Activated CD4-positive, alpha-beta T cell treated with anti-CD3 and anti-CD28 coated beads, Interleukin-2, amount 50 U/mL, for 16 hours (primary cell): ENCODE measurements around the gene MIEN1.
"Not testable (repeated sequence)": the region's sequence is repeated elsewhere in the genome, so short reads cannot be mapped to it uniquely, and the experiment has no call there.

Experiments used
- DNase-seq: peaks from one replicate; pipeline ENCODE4 v3.0.0-alpha.2; 2020

MIEN1 gene

GRCh38 chr17:39755554-39756379 lies 25.4 kb upstream of the MIEN1 start:
- DNase-seq: no peak

- no peak for DNase-seq
These were observed 24.7 kb upstream of the MIEN1 start for GRCh38 chr17:39754958-39755553.

- DNase-seq: peak; percentile 98
These were observed 24.0 kb upstream of the MIEN1 start for GRCh38 chr17:39754161-39754957.

- DNase-seq: no peak
These were observed 23.3 kb upstream of the MIEN1 start for GRCh38 chr17:39753514-39754160.

GRCh38 chr17:39752241-39752881 lies 22.0 kb upstream of the MIEN1 start:
- no peak for DNase-seq

- no peak for DNase-seq
These were observed 21.3 kb upstream of the MIEN1 start for GRCh38 chr17:39751637-39752036.

GRCh38 chr17:39751016-39751543 lies 20.7 kb upstream of the MIEN1 start:
- no peak for DNase-seq

- DNase-seq: no peak
These were observed 20.0 kb upstream of the MIEN1 start for GRCh38 chr17:39750131-39751015.

- DNase-seq: not testable (repeated sequence)
These were observed 18.2 kb upstream of the MIEN1 start for GRCh38 chr17:39748444-39749034.

GRCh38 chr17:39747745-39748144 lies 17.4 kb upstream of the MIEN1 start:
- DNase-seq: no peak

- no peak for DNase-seq
These were observed 15.8 kb upstream of the MIEN1 start for GRCh38 chr17:39746145-39746461.

GRCh38 chr17:39745335-39746144 lies 15.2 kb upstream of the MIEN1 start:
- DNase-seq: no peak

GRCh38 chr17:39744836-39745215 lies 14.5 kb upstream of the MIEN1 start:
- no peak for DNase-seq

- DNase-seq: no peak
These were observed 13.9 kb upstream of the MIEN1 start for GRCh38 chr17:39744075-39744835.

GRCh38 chr17:39742856-39743436 lies 12.6 kb upstream of the MIEN1 start:
- no peak for DNase-seq

- no peak for DNase-seq
These were observed 12.0 kb upstream of the MIEN1 start for GRCh38 chr17:39742126-39742855.

- no peak for DNase-seq
These were observed 10.2 kb upstream of the MIEN1 start for GRCh38 chr17:39740357-39741111.
